Measurements from ENCODE around the gene TTC23.

TTC23 gene

DNA sequence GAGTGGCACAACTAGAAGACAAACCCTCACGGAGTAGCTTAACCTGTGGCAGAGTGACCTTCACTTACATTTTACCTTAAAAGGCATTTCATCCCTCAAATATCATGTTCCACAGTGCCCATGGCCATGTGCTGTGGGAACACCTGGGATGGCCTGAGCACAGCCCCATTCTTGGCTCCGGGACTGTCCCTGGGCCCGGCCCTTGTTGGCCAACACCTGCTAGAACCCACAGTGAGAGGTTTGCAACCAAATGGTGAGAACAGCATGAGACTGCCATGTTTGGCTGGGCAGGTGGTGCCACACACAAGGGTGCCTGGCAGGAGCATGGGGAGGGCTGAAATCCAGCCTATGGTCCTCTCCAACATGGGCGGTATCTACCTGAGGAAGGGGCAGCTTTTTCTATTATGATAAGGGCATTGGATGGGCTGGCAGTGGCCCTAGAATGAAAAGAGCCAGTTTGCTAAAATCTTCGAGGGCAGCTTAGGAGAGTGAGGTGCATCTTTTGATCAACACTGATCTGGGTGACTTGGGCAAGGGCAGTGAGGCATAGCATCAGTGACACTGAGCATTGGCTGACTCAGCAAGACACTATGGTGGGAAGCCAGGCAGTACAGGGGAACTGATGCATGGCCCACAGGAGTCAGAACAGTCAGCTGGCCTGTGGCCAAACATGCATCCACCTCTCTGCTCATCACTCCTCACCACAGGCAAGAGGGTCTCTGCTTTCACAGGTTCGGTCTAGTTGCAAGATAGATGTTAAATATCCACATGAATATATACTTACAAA lies 90.6 kb downstream of the TTC23 start:
- Histone ChIP-seq H3K9me3 (ENCODE audit: control insufficient read depth, low read length) (no peaks in the 10 kb centered on the region), H3K4me1 (ENCODE audit: control insufficient read depth, insufficient read depth, low read length) (peaks cover 3% of the 10 kb centered on the region), H3K4me3 (ENCODE audit: low read length) (no peak overlapping the region), H3K27me3 (replicated peaks; ENCODE audit: control insufficient read depth, insufficient read depth, low read length) (no peaks in the 10 kb centered on the region), H3K36me3 (ENCODE audit: control insufficient read depth, insufficient read depth, low read length, severe bottlenecking) (peaks cover 43% of the 10 kb centered on the region), H3K9ac (ENCODE audit: low read length) (no peak overlapping the region)
- no peak for DNase-seq (ENCODE audit: low read depth)

DNA sequence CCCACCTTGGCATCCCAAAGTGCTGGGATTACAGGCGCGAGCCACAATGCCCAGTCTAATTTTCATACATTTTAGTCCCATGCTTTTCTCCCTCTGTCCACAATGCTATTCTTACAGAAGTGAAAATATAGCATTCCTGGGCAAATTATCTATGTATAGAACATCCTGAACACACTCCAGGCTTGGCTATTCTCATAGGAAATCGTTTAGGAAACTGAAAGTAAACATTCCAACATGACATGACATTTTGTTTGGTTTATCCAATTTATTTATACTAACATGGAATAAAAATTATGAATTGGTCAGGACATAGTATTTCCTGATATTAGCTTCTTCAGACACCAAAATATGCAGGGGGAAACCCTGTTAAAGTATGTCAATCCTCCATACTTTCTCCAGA lies 91.9 kb downstream of the TTC23 start:
- H3K9me3 ChIP-seq (ENCODE audit: control insufficient read depth, low read length) = no peaks in the 10 kb centered on the region
- DNase-seq (ENCODE audit: low read depth) = no peak
- no peak overlapping the region for H3K9ac ChIP-seq (ENCODE audit: low read length)
- no peak overlapping the region for H3K4me3 ChIP-seq (ENCODE audit: low read length)
- no peaks in the 10 kb centered on the region for H3K27me3 ChIP-seq (replicated peaks; ENCODE audit: control insufficient read depth, insufficient read depth, low read length)
- peaks cover 3% of the 10 kb centered on the region for H3K4me1 ChIP-seq (ENCODE audit: control insufficient read depth, insufficient read depth, low read length)
- peaks cover 32% of the 10 kb centered on the region for H3K36me3 ChIP-seq (ENCODE audit: control insufficient read depth, insufficient read depth, low read length, severe bottlenecking)

DNA sequence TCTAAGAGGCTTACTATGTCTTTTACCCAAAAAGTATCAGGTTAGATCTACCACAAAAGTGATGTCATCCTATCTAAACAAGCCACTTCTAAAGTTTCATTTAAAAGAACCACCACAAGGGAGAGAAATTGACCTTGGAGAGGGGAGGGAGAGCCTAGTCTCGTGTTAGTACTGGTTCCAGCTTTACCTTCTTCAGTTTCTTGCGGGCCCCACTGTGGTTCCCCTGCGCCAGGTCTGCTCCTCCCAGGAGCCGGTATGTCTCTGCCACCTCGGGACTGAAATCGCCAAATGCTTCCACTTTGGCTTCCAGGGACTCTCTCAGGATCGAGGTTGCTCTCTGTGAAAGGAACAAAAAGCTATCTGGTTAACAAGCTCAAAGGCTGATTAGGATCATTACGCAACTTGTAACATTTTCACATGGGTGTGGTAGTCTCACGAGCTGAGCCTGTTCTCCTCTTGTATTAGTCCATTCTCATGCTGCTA lies 93.4 kb downstream of the TTC23 start:
- H3K9ac ChIP-seq (ENCODE audit: low read length) = no peak overlapping the region
- peaks cover 3% of the 10 kb centered on the region for H3K4me1 ChIP-seq (ENCODE audit: control insufficient read depth, insufficient read depth, low read length)
- peaks cover 30% of the 10 kb centered on the region for H3K36me3 ChIP-seq (ENCODE audit: control insufficient read depth, insufficient read depth, low read length, severe bottlenecking)
- no peaks in the 10 kb centered on the region for H3K9me3 ChIP-seq (ENCODE audit: control insufficient read depth, low read length)
- no peak overlapping the region for H3K4me3 ChIP-seq (ENCODE audit: low read length)
- DNase-seq (ENCODE audit: low read depth) = peak; percentile 54
- H3K27me3 ChIP-seq (replicated peaks; ENCODE audit: control insufficient read depth, insufficient read depth, low read length) = no peaks in the 10 kb centered on the region

DNA sequence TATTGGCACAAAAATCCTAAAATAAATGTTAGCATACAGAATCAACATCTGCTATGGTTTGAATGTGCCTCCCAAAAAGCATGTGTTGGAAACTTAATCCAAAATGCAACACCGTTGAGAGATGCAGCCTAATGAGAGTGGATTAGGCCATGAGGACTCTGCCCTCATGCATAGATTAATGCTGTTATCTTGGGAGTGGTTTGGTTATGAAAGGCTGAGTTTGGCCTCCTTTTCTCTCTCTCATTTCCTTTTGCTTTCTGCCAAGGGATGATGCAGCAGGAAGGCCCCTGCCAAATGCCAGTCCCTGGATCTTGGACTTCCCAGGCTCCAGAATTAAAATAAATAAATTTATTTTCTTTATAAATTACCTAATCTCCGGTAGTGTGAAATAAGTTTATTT lies 95.1 kb downstream of the TTC23 start:
- Histone ChIP-seq H3K36me3 (ENCODE audit: control insufficient read depth, insufficient read depth, low read length, severe bottlenecking) (peaks cover 36% of the 10 kb centered on the region), H3K9ac (ENCODE audit: low read length) (no peak overlapping the region), H3K4me1 (ENCODE audit: control insufficient read depth, insufficient read depth, low read length) (peaks cover 3% of the 10 kb centered on the region), H3K27me3 (replicated peaks; ENCODE audit: control insufficient read depth, insufficient read depth, low read length) (no peaks in the 10 kb centered on the region), H3K9me3 (ENCODE audit: control insufficient read depth, low read length) (no peaks in the 10 kb centered on the region), H3K4me3 (ENCODE audit: low read length) (no peak overlapping the region)
- DNase-seq (ENCODE audit: low read depth) = no peak

DNA sequence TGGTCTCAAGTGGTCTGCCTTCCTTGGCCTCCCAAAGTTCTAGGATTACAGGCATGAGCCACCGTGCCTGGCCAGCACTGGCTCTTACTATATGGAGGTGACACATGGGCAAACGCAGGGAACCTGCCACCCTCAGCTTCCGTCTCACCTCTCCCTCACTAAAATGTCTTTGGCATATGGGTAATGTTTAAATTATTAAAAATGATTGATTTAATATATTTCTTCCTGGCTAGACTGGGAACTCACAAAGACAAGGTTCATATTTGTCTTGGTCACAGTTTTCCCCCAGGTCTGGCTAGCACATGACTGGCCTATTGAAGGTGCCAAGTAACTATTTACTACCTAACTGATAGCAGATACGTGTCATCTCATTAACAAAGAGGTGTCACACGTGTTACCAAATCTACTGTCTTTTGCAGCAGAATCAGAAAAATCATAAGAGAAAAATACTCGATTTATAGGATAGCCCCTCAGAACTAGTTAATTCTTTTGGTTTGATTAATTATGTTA lies 96.3 kb downstream of the TTC23 start:
- DNase-seq (ENCODE audit: low read depth) = no peak
- Histone ChIP-seq H3K9ac (ENCODE audit: low read length) (no peak overlapping the region), H3K4me1 (ENCODE audit: control insufficient read depth, insufficient read depth, low read length) (peaks cover 3% of the 10 kb centered on the region), H3K9me3 (ENCODE audit: control insufficient read depth, low read length) (no peaks in the 10 kb centered on the region), H3K27me3 (replicated peaks; ENCODE audit: control insufficient read depth, insufficient read depth, low read length) (no peaks in the 10 kb centered on the region), H3K36me3 (ENCODE audit: control insufficient read depth, insufficient read depth, low read length, severe bottlenecking) (peaks cover 37% of the 10 kb centered on the region), H3K4me3 (ENCODE audit: low read length) (no peak overlapping the region)

DNA sequence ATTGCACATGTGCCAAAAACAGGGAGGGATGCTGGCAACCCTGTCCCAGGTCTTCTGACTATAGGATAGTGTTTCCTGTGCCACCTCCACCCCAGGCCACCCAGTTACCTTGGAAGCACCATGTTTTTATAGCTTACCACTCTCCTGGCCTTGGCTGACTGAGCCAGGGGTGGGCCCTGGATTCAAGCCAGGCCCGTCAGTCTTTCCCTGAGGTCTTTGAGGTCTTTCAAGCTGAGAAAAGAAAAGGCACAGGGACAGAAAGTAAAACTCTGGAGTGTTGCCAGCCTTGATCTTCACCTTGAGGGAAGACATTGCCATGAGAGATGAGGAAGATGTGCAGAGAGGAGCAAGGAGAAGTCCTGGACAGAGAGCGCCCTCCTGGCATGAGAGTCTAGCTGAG lies 98.2 kb downstream of the TTC23 start:
- Histone ChIP-seq H3K36me3 (ENCODE audit: control insufficient read depth, insufficient read depth, low read length, severe bottlenecking) (peaks cover 34% of the 10 kb centered on the region), H3K9ac (ENCODE audit: low read length) (no peak overlapping the region), H3K9me3 (ENCODE audit: control insufficient read depth, low read length) (no peaks in the 10 kb centered on the region), H3K4me1 (ENCODE audit: control insufficient read depth, insufficient read depth, low read length) (peaks cover 3% of the 10 kb centered on the region), H3K4me3 (ENCODE audit: low read length) (no peak overlapping the region), H3K27me3 (replicated peaks; ENCODE audit: control insufficient read depth, insufficient read depth, low read length) (no peaks in the 10 kb centered on the region)
- no peak for DNase-seq (ENCODE audit: low read depth)

DNA sequence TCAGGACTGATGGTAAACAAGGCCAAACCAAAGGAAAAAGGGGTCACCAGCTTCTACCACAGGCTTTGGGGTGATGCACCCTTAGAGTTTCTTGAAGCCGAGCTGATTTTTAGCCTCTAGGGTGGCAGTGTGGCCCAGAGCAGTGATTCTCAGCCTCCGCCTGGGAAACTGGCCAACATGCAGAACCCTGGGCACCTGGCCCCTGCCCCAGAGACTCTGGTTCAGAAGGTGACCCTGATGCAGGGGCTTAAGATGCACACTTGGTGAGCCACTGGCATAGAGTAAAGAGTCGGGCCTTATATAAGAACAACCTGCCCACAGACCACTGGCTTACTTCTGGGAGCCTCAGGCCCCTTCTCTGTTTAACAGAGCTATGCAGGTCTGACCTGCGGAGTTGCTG lies 100.0 kb downstream of the TTC23 start:
- Histone ChIP-seq H3K36me3 (ENCODE audit: control insufficient read depth, insufficient read depth, low read length, severe bottlenecking) (peaks cover 30% of the 10 kb centered on the region), H3K4me3 (ENCODE audit: low read length) (no peak overlapping the region), H3K9me3 (ENCODE audit: control insufficient read depth, low read length) (no peaks in the 10 kb centered on the region), H3K9ac (ENCODE audit: low read length) (no peak overlapping the region), H3K4me1 (ENCODE audit: control insufficient read depth, insufficient read depth, low read length) (peaks cover 7% of the 10 kb centered on the region), H3K27me3 (replicated peaks; ENCODE audit: control insufficient read depth, insufficient read depth, low read length) (no peaks in the 10 kb centered on the region)
- no peak for DNase-seq (ENCODE audit: low read depth)

DNA sequence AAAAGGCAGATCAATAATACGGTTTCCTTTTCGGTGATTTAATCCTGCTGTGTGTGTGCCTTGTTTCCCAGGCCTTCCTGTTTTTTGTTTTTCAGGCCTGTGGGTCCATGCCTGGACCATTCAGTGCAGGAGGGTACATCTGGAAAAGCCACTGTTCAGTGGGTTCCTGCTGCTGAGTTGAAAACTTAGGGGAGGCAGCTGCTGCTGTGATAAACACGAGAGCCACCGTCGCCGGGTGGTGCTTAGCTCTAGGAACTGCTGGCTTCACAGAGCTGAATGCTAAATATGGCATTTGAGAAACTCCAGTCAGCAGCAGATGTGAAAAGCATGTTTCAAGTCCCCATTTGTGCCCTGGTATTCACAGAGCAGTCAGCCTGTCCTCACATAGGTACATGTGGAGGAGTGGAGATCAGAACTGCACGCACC lies 100.5 kb downstream of the TTC23 start:
- H3K9me3 ChIP-seq (ENCODE audit: control insufficient read depth, low read length) = no peaks in the 10 kb centered on the region
- H3K27me3 ChIP-seq (replicated peaks; ENCODE audit: control insufficient read depth, insufficient read depth, low read length) = no peaks in the 10 kb centered on the region
- DNase-seq (ENCODE audit: low read depth) = no peak
- no peak overlapping the region for H3K4me3 ChIP-seq (ENCODE audit: low read length)
- H3K9ac ChIP-seq (ENCODE audit: low read length) = no peak overlapping the region
- H3K36me3 ChIP-seq (ENCODE audit: control insufficient read depth, insufficient read depth, low read length, severe bottlenecking) = peaks cover 30% of the 10 kb centered on the region
- peaks cover 9% of the 10 kb centered on the region for H3K4me1 ChIP-seq (ENCODE audit: control insufficient read depth, insufficient read depth, low read length)

DNA sequence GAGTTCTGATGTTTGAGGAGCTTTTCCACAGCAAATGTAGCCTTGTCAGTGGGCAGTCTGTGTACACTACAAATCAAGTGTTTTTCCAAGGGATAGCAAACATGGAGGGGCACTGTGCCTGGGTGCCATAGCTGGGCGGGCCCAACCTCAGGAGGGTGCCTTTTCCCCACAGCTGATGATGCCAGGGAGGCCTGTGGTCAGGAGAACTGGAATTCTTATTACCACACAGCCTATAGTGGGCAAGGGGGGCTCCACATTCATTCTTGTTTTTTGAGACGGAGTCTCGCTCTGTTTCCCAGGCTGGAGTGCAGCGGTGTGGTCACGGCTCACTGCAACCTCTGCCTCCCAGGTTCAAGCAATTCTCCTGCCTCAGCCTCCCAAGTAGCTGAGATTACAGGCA lies 102.7 kb downstream of the TTC23 start:
- Histone ChIP-seq H3K9me3 (ENCODE audit: control insufficient read depth, low read length) (no peaks in the 10 kb centered on the region), H3K9ac (ENCODE audit: low read length) (no peak overlapping the region), H3K27me3 (replicated peaks; ENCODE audit: control insufficient read depth, insufficient read depth, low read length) (no peaks in the 10 kb centered on the region), H3K4me3 (ENCODE audit: low read length) (no peak overlapping the region), H3K36me3 (ENCODE audit: control insufficient read depth, insufficient read depth, low read length, severe bottlenecking) (peaks cover 25% of the 10 kb centered on the region), H3K4me1 (ENCODE audit: control insufficient read depth, insufficient read depth, low read length) (peaks cover 21% of the 10 kb centered on the region)
- no peak for DNase-seq (ENCODE audit: low read depth)

DNA sequence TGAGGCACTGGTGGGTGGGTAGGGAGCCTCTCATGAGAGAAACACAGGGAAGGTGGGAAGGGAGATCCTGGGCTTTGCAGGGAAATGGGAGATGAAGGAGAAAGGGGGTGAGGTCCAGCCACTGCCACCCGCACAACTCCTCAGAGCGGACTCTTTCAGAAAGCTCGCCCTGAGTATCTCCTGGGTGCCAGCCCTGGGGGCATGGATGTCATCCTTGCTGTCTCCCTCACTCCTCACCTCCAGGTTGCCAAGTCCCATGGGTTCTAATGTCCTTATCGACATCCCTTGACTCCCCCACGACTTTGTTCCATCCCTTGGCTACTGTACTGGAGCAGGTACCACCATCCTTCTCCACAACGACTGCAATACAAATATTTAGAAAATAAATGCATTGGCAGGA lies 103.6 kb downstream of the TTC23 start:
- no peak overlapping the region for H3K4me3 ChIP-seq (ENCODE audit: low read length)
- H3K27me3 ChIP-seq (replicated peaks; ENCODE audit: control insufficient read depth, insufficient read depth, low read length) = no peaks in the 10 kb centered on the region
- H3K9ac ChIP-seq (ENCODE audit: low read length) = no peak overlapping the region
- H3K36me3 ChIP-seq (ENCODE audit: control insufficient read depth, insufficient read depth, low read length, severe bottlenecking) = peaks cover 16% of the 10 kb centered on the region
- peaks cover 21% of the 10 kb centered on the region for H3K4me1 ChIP-seq (ENCODE audit: control insufficient read depth, insufficient read depth, low read length)
- no peak for DNase-seq (ENCODE audit: low read depth)
- no peaks in the 10 kb centered on the region for H3K9me3 ChIP-seq (ENCODE audit: control insufficient read depth, low read length)

DNA sequence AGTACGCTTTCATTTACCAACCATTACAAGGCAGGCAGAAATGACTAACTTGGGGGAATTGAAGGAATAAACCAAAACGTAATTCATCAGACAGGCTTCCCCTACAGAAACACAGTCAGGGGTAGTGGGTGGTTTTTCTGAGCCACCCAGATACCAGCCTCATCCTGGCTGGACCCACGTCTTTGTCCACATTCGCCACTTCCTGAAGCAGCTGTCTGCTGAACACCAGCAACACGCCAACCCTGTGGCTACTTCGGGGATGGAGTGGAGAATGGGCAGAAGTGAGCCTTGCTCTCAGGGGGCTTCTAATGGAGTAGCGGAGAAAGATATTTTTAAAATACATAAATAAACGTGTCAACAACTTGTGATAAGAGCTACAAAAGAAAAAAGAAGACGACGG lies 104.4 kb downstream of the TTC23 start:
- H3K9ac ChIP-seq (ENCODE audit: low read length) = no peak overlapping the region
- no peaks in the 10 kb centered on the region for H3K9me3 ChIP-seq (ENCODE audit: control insufficient read depth, low read length)
- no peak overlapping the region for H3K4me3 ChIP-seq (ENCODE audit: low read length)
- H3K4me1 ChIP-seq (ENCODE audit: control insufficient read depth, insufficient read depth, low read length) = peaks cover 22% of the 10 kb centered on the region
- no peak for DNase-seq (ENCODE audit: low read depth)
- H3K36me3 ChIP-seq (ENCODE audit: control insufficient read depth, insufficient read depth, low read length, severe bottlenecking) = peaks cover 14% of the 10 kb centered on the region
- no peaks in the 10 kb centered on the region for H3K27me3 ChIP-seq (replicated peaks; ENCODE audit: control insufficient read depth, insufficient read depth, low read length)
